Large intestine (tissue), 3 donors: ENCODE results near the gene MAP1B. TPM values are rescaled to one million over a fixed set of nuclear protein-coding genes. Genes with fewer than 3 reads are reported as not detected.

Experiments
- DNase-seq, 2 donors: peaks; one replicate each; pipeline versions ENCODE4 v3.0.0 to v3.0.0-alpha.2; 2013
- H3K27ac ChIP-seq: one replicate; pipeline ENCODE4 v1.5.1; 2013; ENCODE audit warnings: low read length
- H3K27me3 ChIP-seq: 2 replicates; pipeline ENCODE4 v1.6.1; 2013; ENCODE audit warnings: low read length; ENCODE audit not compliant: control insufficient read depth, insufficient read depth
- H3K36me3 ChIP-seq: 2 replicates; pipeline ENCODE4 v1.6.1; 2013; ENCODE audit warnings: low read length; ENCODE audit not compliant: control insufficient read depth, insufficient read depth
- H3K4me1 ChIP-seq: one replicate; pipeline ENCODE4 v1.6.1; 2013; ENCODE audit warnings: low read length; ENCODE audit not compliant: control insufficient read depth, insufficient read depth
- H3K4me3 ChIP-seq: one replicate; pipeline ENCODE4 v1.5.1; 2013; ENCODE audit warnings: low read length
- H3K9me3 ChIP-seq: one replicate; pipeline ENCODE4 v1.6.1; 2013; ENCODE audit warnings: mild to moderate bottlenecking, low read depth, low read length, moderate library complexity; ENCODE audit not compliant: control insufficient read depth
- WGBS: methylation state at CpG from one replicate; pipeline ENCODE4 v1.1.5; 2013; ENCODE audit warnings: low lambda C conversion rate; ENCODE audit not compliant: insufficient coverage; 5-methylcytosine and 5-hydroxymethylcytosine counted together
- polyA plus RNA-seq: library from polyadenylated mRNA; unstranded; fragments of 120-200 nt; gene quantifications from one replicate; pipeline ENCODE4 v1.2.1, GENCODE V29; 2013

MAP1B gene
- polyA plus RNA-seq, 1 donor, result 31.0 TPM

GRCh38 chr5:72188166-72188565 lies 80.9 kb downstream of the MAP1B start:
- H3K27ac ChIP-seq, result no peak overlapping the region
- no peak overlapping the region for H3K4me3 ChIP-seq
- H3K27me3 ChIP-seq, result peaks cover 2% of the 10 kb centered on the region
- no peaks in the 10 kb centered on the region for H3K36me3 ChIP-seq
- no peaks in the 10 kb centered on the region for H3K9me3 ChIP-seq
- WGBS, result 100% methylated on average over 1 of the region's 2 CpGs
- DNase-seq, result no peak
- H3K4me1 ChIP-seq, result no peaks in the 10 kb centered on the region

- Histone ChIP-seq H3K9me3 (no peaks in the 10 kb centered on the region), H3K4me1 (no peaks in the 10 kb centered on the region), H3K27ac (no peak overlapping the region), H3K4me3 (no peak overlapping the region), H3K27me3 (peaks cover 2% of the 10 kb centered on the region), H3K36me3 (no peaks in the 10 kb centered on the region)
- no CpG with 5 or more reads among the region's 2 CpGs for WGBS
- no peak for DNase-seq
Measured at GRCh38 chr5:72189146-72189545, 81.9 kb downstream of the MAP1B start.

GRCh38 chr5:72191404-72191803 lies 84.1 kb downstream of the MAP1B start:
- peaks cover 10% of the 10 kb centered on the region for H3K36me3 ChIP-seq
- no peak for DNase-seq
- WGBS, result 88% methylated on average over 1 of the region's 3 CpGs
- no peaks in the 10 kb centered on the region for H3K4me1 ChIP-seq
- no peak overlapping the region for H3K4me3 ChIP-seq
- H3K27ac ChIP-seq, result no peak overlapping the region
- peaks cover 10% of the 10 kb centered on the region for H3K9me3 ChIP-seq
- H3K27me3 ChIP-seq, result peaks cover 2% of the 10 kb centered on the region

- no peaks in the 10 kb centered on the region for H3K4me1 ChIP-seq
- no peak overlapping the region for H3K27ac ChIP-seq
- peaks cover 14% of the 10 kb centered on the region for H3K36me3 ChIP-seq
- peaks cover 10% of the 10 kb centered on the region for H3K9me3 ChIP-seq
- no peak overlapping the region for H3K4me3 ChIP-seq
- 100% methylated on average over 3 of the region's 6 CpGs for WGBS
- DNase-seq, result no peak
- H3K27me3 ChIP-seq, result no peaks in the 10 kb centered on the region
Measured at GRCh38 chr5:72194846-72195245, 87.6 kb downstream of the MAP1B start.

- H3K4me3 ChIP-seq, result no peak overlapping the region
- H3K36me3 ChIP-seq, result peaks cover 15% of the 10 kb centered on the region
- peaks cover 10% of the 10 kb centered on the region for H3K9me3 ChIP-seq
- no peak for DNase-seq
- no peaks in the 10 kb centered on the region for H3K4me1 ChIP-seq
- no peak overlapping the region for H3K27ac ChIP-seq
- no peaks in the 10 kb centered on the region for H3K27me3 ChIP-seq
- WGBS, result 100% methylated on average over 2 of the region's 10 CpGs
Measured at GRCh38 chr5:72195581-72195980, 88.3 kb downstream of the MAP1B start.

- Histone ChIP-seq H3K4me1 (no peaks in the 10 kb centered on the region), H3K27me3 (no peaks in the 10 kb centered on the region), H3K27ac (no peak overlapping the region), H3K36me3 (peaks cover 15% of the 10 kb centered on the region), H3K4me3 (no peak overlapping the region), H3K9me3 (peaks cover 10% of the 10 kb centered on the region)
- DNase-seq, result no peak
- no CpG with 5 or more reads among the region's 5 CpGs for WGBS
Measured at GRCh38 chr5:72197393-72197792, 90.1 kb downstream of the MAP1B start.

GRCh38 chr5:72199681-72200080 lies 92.4 kb downstream of the MAP1B start:
- Histone ChIP-seq H3K36me3 (peaks cover 16% of the 10 kb centered on the region), H3K27ac (no peak overlapping the region), H3K27me3 (no peaks in the 10 kb centered on the region), H3K4me3 (no peak overlapping the region), H3K4me1 (no peaks in the 10 kb centered on the region), H3K9me3 (peaks cover 10% of the 10 kb centered on the region)
- no CpG with 5 or more reads among the region's 15 CpGs for WGBS
- DNase-seq, result no peak

GRCh38 chr5:72202331-72202825 lies 95.1 kb downstream of the MAP1B start:
- Histone ChIP-seq H3K36me3 (peaks cover 16% of the 10 kb centered on the region), H3K27ac (no peak overlapping the region), H3K4me3 (no peak overlapping the region), H3K27me3 (no peaks in the 10 kb centered on the region), H3K4me1 (no peaks in the 10 kb centered on the region), H3K9me3 (no peaks in the 10 kb centered on the region)
- no CpG with 5 or more reads among the region's 3 CpGs for WGBS
- no peak for DNase-seq

GRCh38 chr5:72203251-72203845 lies 96.1 kb downstream of the MAP1B start:
- no peaks in the 10 kb centered on the region for H3K9me3 ChIP-seq
- no peak for DNase-seq
- no peaks in the 10 kb centered on the region for H3K4me1 ChIP-seq
- H3K4me3 ChIP-seq, result no peak overlapping the region
- no peaks in the 10 kb centered on the region for H3K27me3 ChIP-seq
- WGBS, result no CpG with 5 or more reads among the region's 8 CpGs
- no peak overlapping the region for H3K27ac ChIP-seq
- H3K36me3 ChIP-seq, result peaks cover 15% of the 10 kb centered on the region

- DNase-seq, result no peak
- H3K4me3 ChIP-seq, result no peak overlapping the region
- no CpG with 5 or more reads among the region's 1 CpG for WGBS
- no peaks in the 10 kb centered on the region for H3K4me1 ChIP-seq
- no peak overlapping the region for H3K27ac ChIP-seq
- H3K9me3 ChIP-seq, result no peaks in the 10 kb centered on the region
- no peaks in the 10 kb centered on the region for H3K27me3 ChIP-seq
- H3K36me3 ChIP-seq, result peaks cover 11% of the 10 kb centered on the region
Measured at GRCh38 chr5:72204946-72205345, 97.7 kb downstream of the MAP1B start.

- H3K9me3 ChIP-seq, result no peaks in the 10 kb centered on the region
- WGBS, result 100% methylated on average over 3 of the region's 3 CpGs
Measured at GRCh38 chr5:72205431-72206009, 98.2 kb downstream of the MAP1B start.

More at GRCh38 chr5:72205431-72206009, 98.2 kb downstream of the MAP1B start:
- Histone ChIP-seq H3K27me3 (no peaks in the 10 kb centered on the region), H3K4me1 (no peaks in the 10 kb centered on the region), H3K27ac (no peak overlapping the region), H3K4me3 (no peak overlapping the region), H3K36me3 (peaks cover 11% of the 10 kb centered on the region)
- no peak for DNase-seq
